Transverse colon (tissue), 4 donors: Measurements from ENCODE around the gene TENT4B. TPM values are rescaled to one million over a fixed set of nuclear protein-coding genes. Genes with fewer than 3 reads are reported as not detected.

Experiments
- DNase-seq: peaks from one replicate; pipeline ENCODE4 v3.0.0-alpha.2; 2019
- H3K27ac ChIP-seq, 4 donors: fragments of 200-600 bp; sonication (generic); 2 replicates each; pipeline ENCODE4 v1.5.1; 2016 to 2018; ENCODE audit warnings: inconsistent platforms in 4 of 4
- H3K27me3 ChIP-seq: fragments of 200-600 bp; sonication (generic); 2 replicates; pipeline ENCODE4 v1.5.1; 2017; ENCODE audit warnings: inconsistent platforms
- H3K36me3 ChIP-seq, 4 donors: fragments of 200-600 bp; sonication (generic); 2 replicates each; pipeline ENCODE4 v1.5.1; 2017 to 2019; ENCODE audit warnings: inconsistent platforms in 4 of 4
- H3K4me1 ChIP-seq, 4 donors: fragments of 200-600 bp; sonication (generic); 2 replicates each; pipeline ENCODE4 v1.5.1; 2017 to 2020; ENCODE audit warnings: inconsistent platforms in 4 of 4
- H3K4me3 ChIP-seq, 4 donors: fragments of 200-600 bp; sonication (generic); 1 replicate in 1 of 4; 2 replicates in 3 of 4; pipeline versions ENCODE4 v1.5.1 to v1.6.1; 2017 to 2019; ENCODE audit warnings: inconsistent platforms in 4 of 4
- H3K9me3 ChIP-seq, 2 donors: fragments of 200-600 bp; sonication (generic); 2 replicates each; pipeline ENCODE4 v1.5.1; 2017 to 2019; ENCODE audit warnings: inconsistent platforms in 2 of 2
- EP300 ChIP-seq: sonication (generic); formaldehyde crosslinking; IDR thresholded peaks from one replicate; pipeline ENCODE4 v1.6.1; 2017; ENCODE audit warnings: antibody characterized with exemption, low read depth
- POLR2A ChIP-seq: fragments of 450-650 bp; IDR thresholded peaks from one replicate; pipeline ENCODE4 v1.6.1; 2016; ENCODE audit warnings: antibody characterized with exemption, mild to moderate bottlenecking, moderate library complexity
- POLR2AphosphoS5 ChIP-seq, 3 donors: sonication (generic); formaldehyde crosslinking; IDR thresholded peaks; one replicate each; pipeline ENCODE4 v1.6.1; 2016; ENCODE audit warnings: antibody characterized with exemption in 3 of 3
- WGBS, 2 donors: methylation state at CpG; one replicate each; pipeline ENCODE4 v1.1.5; 2018; ENCODE audit warnings: low coverage in 1 of 2; 5-methylcytosine and 5-hydroxymethylcytosine counted together
- in situ Hi-C, 4 donors: fragments of 200-750 bp; cut with MboI; loops; one replicate each; pipeline versions ENCODE4 v1.15.0 to v1.15.1; 2017; ENCODE audit warnings: low sequenced_read_pairs in 3 of 4, low pct_ligation_motif_present in 1 of 4, low pct_unique_long_range_greater_than_20kb in 1 of 4
- intact Hi-C: fragments of 100-400 bp; cut with DNase I; formaldehyde crosslinking; loops from one replicate; pipeline ENCODE4 v1.15.1; 2023; ENCODE audit warnings: low total_unique reads
- total RNA-seq, 4 donors: library from RNA; depleted of rRNA; stranded (reverse); fragments of >200 nt; gene quantifications; one replicate each; pipeline ENCODE4 v1.1.0, GENCODE V29; 2016
- TF ChIP-seq, protein P1 (sequence below), 5 experiments: fragments of 200-600 bp in 3 of 5; fragments of 450-650 bp in 2 of 5; sonication (generic) in 3 of 5; IDR thresholded peaks; 1 replicate in 2 of 5; 2 replicates in 3 of 5; pipeline ENCODE4 v1.5.1; 2016 to 2017; ENCODE audit warnings: antibody characterized with exemption in 5 of 5, inconsistent platforms in 3 of 5, mild to moderate bottlenecking in 2 of 5, moderate library complexity in 1 of 5

TENT4B gene
- total RNA-seq, 4 donors from 2014 or later, result 8.2 to 18.0 (median 13.0) TPM

DNA sequence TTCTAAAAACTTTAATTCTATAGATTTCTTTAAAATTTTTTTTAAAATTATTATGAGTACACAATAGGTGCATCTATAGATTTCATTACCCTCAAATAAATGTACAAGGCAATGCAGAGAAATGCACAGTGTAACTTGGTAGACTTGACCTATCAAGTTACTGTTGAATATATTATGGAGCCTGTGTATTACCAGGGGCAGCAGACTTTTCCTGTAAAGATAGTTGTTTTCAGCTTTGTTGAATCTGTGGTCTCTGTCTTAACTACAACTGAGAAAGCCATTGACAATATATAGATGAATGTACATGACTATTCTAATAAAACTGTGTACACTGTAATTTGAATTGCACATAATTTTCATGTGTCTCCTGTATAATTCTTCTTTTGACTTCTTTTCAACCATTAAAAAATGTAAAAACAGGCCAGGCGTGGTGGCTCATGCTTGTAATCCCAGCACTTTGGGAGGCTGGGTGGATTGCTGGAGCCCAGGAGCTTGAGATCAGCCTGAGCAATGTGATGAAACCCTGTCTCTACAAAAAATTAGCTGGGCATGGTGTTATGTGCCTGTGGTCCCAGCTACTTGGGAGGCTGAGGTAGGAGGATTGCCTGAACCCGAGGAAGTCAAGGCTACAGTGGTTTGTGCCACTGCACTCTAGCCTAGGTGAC is 39.4 kb downstream of the TENT4B start:
- no peak for DNase-seq
- no peak for TF ChIP-seq POLR2AphosphoS5 (IDR thresholded peaks at IDR 0.05)
- TF ChIP-seq EP300, result no peak
- TF ChIP-seq, protein P1, sequence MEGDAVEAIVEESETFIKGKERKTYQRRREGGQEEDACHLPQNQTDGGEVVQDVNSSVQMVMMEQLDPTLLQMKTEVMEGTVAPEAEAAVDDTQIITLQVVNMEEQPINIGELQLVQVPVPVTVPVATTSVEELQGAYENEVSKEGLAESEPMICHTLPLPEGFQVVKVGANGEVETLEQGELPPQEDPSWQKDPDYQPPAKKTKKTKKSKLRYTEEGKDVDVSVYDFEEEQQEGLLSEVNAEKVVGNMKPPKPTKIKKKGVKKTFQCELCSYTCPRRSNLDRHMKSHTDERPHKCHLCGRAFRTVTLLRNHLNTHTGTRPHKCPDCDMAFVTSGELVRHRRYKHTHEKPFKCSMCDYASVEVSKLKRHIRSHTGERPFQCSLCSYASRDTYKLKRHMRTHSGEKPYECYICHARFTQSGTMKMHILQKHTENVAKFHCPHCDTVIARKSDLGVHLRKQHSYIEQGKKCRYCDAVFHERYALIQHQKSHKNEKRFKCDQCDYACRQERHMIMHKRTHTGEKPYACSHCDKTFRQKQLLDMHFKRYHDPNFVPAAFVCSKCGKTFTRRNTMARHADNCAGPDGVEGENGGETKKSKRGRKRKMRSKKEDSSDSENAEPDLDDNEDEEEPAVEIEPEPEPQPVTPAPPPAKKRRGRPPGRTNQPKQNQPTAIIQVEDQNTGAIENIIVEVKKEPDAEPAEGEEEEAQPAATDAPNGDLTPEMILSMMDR (IDR thresholded peaks at IDR 0.05), result no peak
- TF ChIP-seq POLR2A, result no peak
- H3K36me3 ChIP-seq, result no peaks in the 10 kb centered on the region
- no peak overlapping the region for H3K27ac ChIP-seq
- in situ Hi-C loops (no loop called here), intact Hi-C loops (no loop called here)
- WGBS, 2 donors, result 67 to 95% methylated on average over 1 to 2 of the region's 2 CpGs
- H3K4me1 ChIP-seq, result peaks cover 19 to 34% (median 25%) of the 10 kb centered on the region in 4 donors
- no peaks in the 10 kb centered on the region for H3K27me3 ChIP-seq
- H3K4me3 ChIP-seq, result no peak overlapping the region
- H3K9me3 ChIP-seq, result no peaks in the 10 kb centered on the region

DNA sequence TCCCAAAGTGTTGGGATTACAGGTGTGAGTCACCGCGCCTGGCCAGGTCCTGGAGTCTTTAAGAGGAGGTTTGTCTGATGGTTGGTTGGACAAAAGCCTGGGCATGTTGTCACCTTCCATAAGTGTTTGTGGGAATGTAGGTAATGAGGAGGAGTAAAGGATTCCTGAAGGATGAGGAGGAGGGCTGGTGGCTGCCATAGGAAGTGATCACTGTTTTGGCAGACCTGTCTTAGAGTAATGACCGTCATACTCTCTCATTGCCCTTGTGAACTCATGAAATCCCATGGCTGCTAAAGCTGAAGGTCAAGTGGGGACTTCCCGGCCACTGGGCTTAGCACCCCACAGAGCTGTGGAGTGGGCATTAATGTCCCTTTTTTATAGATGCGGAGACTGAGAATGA is 40.5 kb downstream of the TENT4B start:
- Histone ChIP-seq H3K4me3 (no peak overlapping the region), H3K27ac (no peak overlapping the region), H3K36me3 (no peaks in the 10 kb centered on the region), H3K27me3 (no peaks in the 10 kb centered on the region), H3K9me3 (no peaks in the 10 kb centered on the region), H3K4me1 (peaks cover 18 to 38% (median 18%) of the 10 kb centered on the region in 4 donors)
- no peak for DNase-seq
- intact Hi-C loops, result no loop called here
- 67 to 69% methylated on average over 3 to 5 of the region's 5 CpGs for WGBS, 2 donors
- in situ Hi-C loops, result no loop called here
- no peak for TF ChIP-seq POLR2A
- TF ChIP-seq EP300, result no peak
- no peak for TF ChIP-seq POLR2AphosphoS5 (IDR thresholded peaks at IDR 0.05)
- TF ChIP-seq, protein P1 (IDR thresholded peaks at IDR 0.05), result no peak

DNA sequence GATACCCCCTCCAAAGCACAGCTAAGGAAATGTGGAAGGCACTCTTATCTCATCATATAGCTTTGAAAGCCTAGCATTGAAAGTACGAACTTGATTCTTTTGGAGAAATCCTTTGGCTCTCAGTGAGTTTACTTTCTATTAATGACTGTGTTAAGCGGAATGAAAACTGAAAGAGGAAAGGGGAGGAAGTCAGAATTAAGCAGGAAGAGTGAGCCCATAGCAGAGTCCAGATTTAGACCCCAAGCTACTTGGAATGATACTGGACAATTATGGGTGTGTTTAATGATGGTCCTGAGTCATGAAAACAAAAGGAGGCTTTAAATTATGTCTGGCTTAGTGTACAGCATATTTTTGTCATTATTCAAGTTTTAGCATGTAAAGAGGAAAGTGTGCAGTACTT is 42.2 kb downstream of the TENT4B start:
- Histone ChIP-seq H3K36me3 (no peaks in the 10 kb centered on the region), H3K4me1 (peaks cover 6 to 38% (median 11%) of the 10 kb centered on the region in 4 donors), H3K4me3 (no peak overlapping the region), H3K27me3 (no peaks in the 10 kb centered on the region), H3K9me3 (no peaks in the 10 kb centered on the region), H3K27ac (no peak overlapping the region)
- TF ChIP-seq EP300 (no peak), POLR2A (no peak), POLR2AphosphoS5 (IDR thresholded peaks at IDR 0.05) (no peak)
- TF ChIP-seq, protein P1 (IDR thresholded peaks at IDR 0.05), result no peak
- in situ Hi-C loops (no loop called here), intact Hi-C loops (no loop called here)
- no peak for DNase-seq
- 36 to 38% methylated on average over 2 of the region's 2 CpGs for WGBS, 2 donors

DNA sequence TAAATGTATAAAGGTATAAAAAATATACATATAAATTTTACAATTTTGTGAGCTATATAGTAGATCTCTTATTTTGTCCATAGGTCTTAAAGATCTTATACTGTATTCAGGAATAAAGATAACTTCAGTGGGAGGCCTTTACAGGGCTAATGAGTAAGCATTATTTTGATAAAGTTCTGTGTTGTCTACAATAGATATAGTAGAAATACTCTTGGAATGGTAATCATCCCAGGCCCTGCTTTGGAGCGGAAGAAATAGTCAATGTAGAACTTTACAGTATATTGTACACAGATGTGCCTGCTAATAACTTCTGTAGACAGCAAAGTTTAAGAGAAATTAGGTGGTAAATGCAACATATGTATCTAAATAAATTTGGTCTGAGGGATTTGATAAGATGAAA is 42.6 kb downstream of the TENT4B start:
- WGBS, 2 donors, result 93 to 100% methylated on average over 1 of the region's 1 CpG
- no peak overlapping the region for H3K27ac ChIP-seq
- H3K4me3 ChIP-seq, result no peak overlapping the region
- TF ChIP-seq POLR2AphosphoS5 (IDR thresholded peaks at IDR 0.05) (no peak), POLR2A (no peak), EP300 (no peak)
- TF ChIP-seq, protein P1 (IDR thresholded peaks at IDR 0.05), result no peak
- H3K27me3 ChIP-seq, result no peaks in the 10 kb centered on the region
- in situ Hi-C loops, result no loop called here
- intact Hi-C loops, result no loop called here
- peaks cover 6 to 38% (median 11%) of the 10 kb centered on the region in 4 donors for H3K4me1 ChIP-seq
- no peak for DNase-seq
- H3K9me3 ChIP-seq, result no peaks in the 10 kb centered on the region
- no peaks in the 10 kb centered on the region for H3K36me3 ChIP-seq
